NCI-H2196 (cell line): Measurements from ENCODE around the gene FAM236D.
"Not testable (repeated sequence)": the region's sequence is repeated elsewhere in the genome, so short reads cannot be mapped to it uniquely, and the experiment has no call there.

Source experiments
- DNase-seq: peaks from one replicate; lab custom pipeline; 2025; ENCODE audit not compliant: unreplicated experiment; lab: John Stamatoyannopoulos, UW

Gene FAM236D

DNA sequence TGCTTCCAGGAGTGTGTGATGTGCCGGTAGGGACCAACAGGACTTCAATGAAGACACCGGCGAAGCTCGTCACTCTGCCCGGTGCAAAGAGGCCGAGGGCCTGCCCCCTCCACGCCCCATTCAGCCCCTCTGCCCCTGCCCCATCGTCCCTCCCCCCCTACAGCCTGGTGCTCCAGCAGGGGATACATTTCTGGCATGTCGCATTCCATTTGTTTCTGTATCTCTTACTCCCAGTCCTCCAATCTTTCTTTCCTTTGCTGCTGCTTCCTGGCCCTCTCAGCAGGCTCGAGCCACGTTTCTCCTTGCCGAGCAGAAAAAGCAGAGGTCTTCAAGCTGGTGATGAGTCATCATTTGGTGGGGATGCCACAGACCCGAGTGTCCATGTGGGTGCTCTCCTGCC is at the start of gene FAM236D:
TSS of gene FAM236D (minus strand) at position 101 of the 400 bp plus-strand sequence. CDS start at position 1, 100 bp downstream.
- DNase-seq: not testable (repeated sequence)

GRCh38 chrX:72837532-72837931 is 29.5 kb upstream of the FAM236D start:
- not testable (repeated sequence) for DNase-seq

- not testable (repeated sequence) for DNase-seq
These were observed 22.7 kb upstream of the FAM236D start for GRCh38 chrX:72830701-72831100.

- not testable (repeated sequence) for DNase-seq
These were observed 17.6 kb downstream of the FAM236D start for GRCh38 chrX:72790390-72790789.

GRCh38 chrX:72788142-72788541 is 19.9 kb downstream of the FAM236D start:
- DNase-seq: not testable (repeated sequence)

DNA sequence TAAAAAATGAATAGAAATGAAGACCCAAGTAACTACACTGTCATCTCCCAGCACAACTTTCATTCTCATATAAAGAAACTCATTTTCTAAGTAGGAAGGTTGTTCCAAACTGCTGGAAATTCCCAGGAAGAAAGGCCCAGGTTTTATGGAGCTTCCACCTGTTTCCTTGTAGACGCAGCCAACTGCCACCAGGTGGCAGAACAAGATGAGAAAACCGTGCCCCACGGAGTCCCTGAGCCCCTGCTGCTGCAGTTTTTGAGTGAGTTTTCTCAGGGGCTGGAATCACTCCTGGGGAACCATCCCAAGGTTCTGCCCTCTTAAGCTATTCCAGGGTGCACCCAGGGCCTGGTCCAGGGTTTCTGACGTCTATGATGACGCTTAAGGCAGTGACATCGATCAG is 24.0 kb downstream of the FAM236D start:
- not testable (repeated sequence) for DNase-seq

- DNase-seq: not testable (repeated sequence)
These were observed 24.6 kb downstream of the FAM236D start for GRCh38 chrX:72783365-72783936.

- not testable (repeated sequence) for DNase-seq
These were observed 25.4 kb downstream of the FAM236D start, which contains the start of gene FAM236B for GRCh38 chrX:72782560-72782959. TSS of gene FAM236B (minus strand) at chrX:72782660. CDS start at chrX:72782560, 100 bp downstream.

GRCh38 chrX:72778146-72778545 is 29.9 kb downstream of the FAM236D start:
- not testable (repeated sequence) for DNase-seq

- not testable (repeated sequence) for DNase-seq
These were observed 30.6 kb downstream of the FAM236D start for GRCh38 chrX:72777467-72777790.

DNA sequence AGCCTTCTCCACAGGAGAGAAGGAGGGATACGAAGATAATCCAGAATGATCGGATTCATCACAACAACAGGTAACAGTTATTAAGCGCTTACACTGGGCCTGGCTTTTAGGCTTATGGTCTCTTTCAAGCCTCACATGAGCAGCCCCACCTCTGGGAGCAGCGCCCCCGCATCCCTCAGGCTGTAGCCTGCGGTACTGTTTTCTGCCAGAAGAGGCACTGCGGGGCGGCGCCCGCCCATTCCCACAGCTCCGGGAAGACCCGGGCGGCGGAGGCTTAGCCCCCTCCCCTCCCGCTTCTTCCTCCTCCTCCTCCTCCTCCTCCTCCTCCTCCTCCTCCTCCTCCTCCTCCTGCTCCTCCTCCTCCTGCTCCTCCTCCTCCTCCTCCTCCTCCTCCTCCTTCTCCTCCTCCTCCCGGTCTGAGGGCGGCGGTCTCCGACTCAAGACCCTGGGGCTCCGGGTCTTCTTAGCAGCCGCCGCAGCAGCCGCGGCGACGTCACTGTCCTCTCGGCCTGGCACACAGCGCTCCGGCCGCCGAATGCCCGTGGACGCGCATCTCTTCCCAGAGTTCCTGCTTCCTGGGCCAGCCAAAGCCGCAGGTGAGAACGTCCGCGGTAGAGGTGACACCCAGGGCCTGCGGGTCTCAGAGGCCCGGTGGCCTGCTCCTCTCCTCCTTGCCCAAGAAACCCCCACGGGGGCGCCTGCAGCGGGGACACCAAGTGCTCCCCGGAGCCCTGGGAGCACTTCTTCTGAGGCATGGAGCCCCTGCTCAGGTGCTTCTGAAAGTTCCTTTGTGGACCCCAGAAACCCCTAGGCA is 31.1 kb downstream of the FAM236D start, which contains the start of gene DMRTC1B:
TSS of gene DMRTC1B (plus strand) at position 238 of the 814 bp plus-strand sequence. CDS start 68,246 bp downstream, outside the sequence.
- not testable (repeated sequence) for DNase-seq

- not testable (repeated sequence) for DNase-seq
These were observed 47.6 kb downstream of the FAM236D start for GRCh38 chrX:72760454-72760853.
